Measurements from ENCODE around the gene FRAS1. TPM values are rescaled to one million over a fixed set of nuclear protein-coding genes. Genes with fewer than 3 reads are reported as not detected.

The FRAS1 gene
- total RNA-seq, 1 experiment from 2014 or later, result 0.23 TPM

GRCh38 chr4:78534286-78534955, 477.3 kb downstream of the FRAS1 start:
- POLR2A ChIA-PET, result no interaction called here
- DNase-seq (ENCODE audit: low read depth, low spot score), result no peak
- no peak for ATAC-seq
- Histone ChIP-seq H3K27me3 (ENCODE audit: control insufficient read depth, insufficient read depth, low read length) (no peaks in the 10 kb centered on the region), H3K4me1 (ENCODE audit: control insufficient read depth, insufficient read depth, low read length) (no peaks in the 10 kb centered on the region), H3K9me3 (ENCODE audit: control insufficient read depth, insufficient read depth, low read depth, low read length) (no peaks in the 10 kb centered on the region), H3K4me3 (ENCODE audit: low read depth in 2 of 2, low read length in 2 of 2) (no peak overlapping the region), H3K36me3 (ENCODE audit: control insufficient read depth, insufficient read depth, low read length) (no peaks in the 10 kb centered on the region), H3K27ac (ENCODE audit: low read length) (no peak overlapping the region)
- CTCF ChIA-PET, result no interaction called here
- in situ Hi-C loops (cut with HindIII; ENCODE audit: low pct_unique_long_range_greater_than_20kb, low sequenced_read_pairs), result no loop called here
- TF ChIP-seq, protein P1, sequence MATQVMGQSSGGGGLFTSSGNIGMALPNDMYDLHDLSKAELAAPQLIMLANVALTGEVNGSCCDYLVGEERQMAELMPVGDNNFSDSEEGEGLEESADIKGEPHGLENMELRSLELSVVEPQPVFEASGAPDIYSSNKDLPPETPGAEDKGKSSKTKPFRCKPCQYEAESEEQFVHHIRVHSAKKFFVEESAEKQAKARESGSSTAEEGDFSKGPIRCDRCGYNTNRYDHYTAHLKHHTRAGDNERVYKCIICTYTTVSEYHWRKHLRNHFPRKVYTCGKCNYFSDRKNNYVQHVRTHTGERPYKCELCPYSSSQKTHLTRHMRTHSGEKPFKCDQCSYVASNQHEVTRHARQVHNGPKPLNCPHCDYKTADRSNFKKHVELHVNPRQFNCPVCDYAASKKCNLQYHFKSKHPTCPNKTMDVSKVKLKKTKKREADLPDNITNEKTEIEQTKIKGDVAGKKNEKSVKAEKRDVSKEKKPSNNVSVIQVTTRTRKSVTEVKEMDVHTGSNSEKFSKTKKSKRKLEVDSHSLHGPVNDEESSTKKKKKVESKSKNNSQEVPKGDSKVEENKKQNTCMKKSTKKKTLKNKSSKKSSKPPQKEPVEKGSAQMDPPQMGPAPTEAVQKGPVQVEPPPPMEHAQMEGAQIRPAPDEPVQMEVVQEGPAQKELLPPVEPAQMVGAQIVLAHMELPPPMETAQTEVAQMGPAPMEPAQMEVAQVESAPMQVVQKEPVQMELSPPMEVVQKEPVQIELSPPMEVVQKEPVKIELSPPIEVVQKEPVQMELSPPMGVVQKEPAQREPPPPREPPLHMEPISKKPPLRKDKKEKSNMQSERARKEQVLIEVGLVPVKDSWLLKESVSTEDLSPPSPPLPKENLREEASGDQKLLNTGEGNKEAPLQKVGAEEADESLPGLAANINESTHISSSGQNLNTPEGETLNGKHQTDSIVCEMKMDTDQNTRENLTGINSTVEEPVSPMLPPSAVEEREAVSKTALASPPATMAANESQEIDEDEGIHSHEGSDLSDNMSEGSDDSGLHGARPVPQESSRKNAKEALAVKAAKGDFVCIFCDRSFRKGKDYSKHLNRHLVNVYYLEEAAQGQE (IDR thresholded peaks at IDR 0.05; ENCODE audit: insufficient read depth in 1 of 2, low read depth in 2 of 2, low read length in 1 of 2), result no peak
- no peak for TF ChIP-seq TCF7L2 (IDR thresholded peaks at IDR 0.05; ENCODE audit: low read depth, low read length)
- TF ChIP-seq CTCF (IDR thresholded peaks at IDR 0.05), result no peak
- TF ChIP-seq SIN3A (IDR thresholded peaks at IDR 0.05; ENCODE audit: borderline replicate concordance, insufficient read depth, low read depth, low read length), result no peak
- TF ChIP-seq POLR2AphosphoS5 (IDR thresholded peaks at IDR 0.05; ENCODE audit: low read depth, low read length), result no peak
- BruUV-seq (replicated peaks), result no TSS peak
- intact Hi-C loops (cut with micrococcal nuclease; ENCODE audit: unreplicated experiment), result no loop called here

- intact Hi-C loops (cut with micrococcal nuclease; ENCODE audit: unreplicated experiment), result no loop called here
These were observed 485.2 kb downstream of the FRAS1 start for GRCh38 chr4:78542373-78542772.

More at GRCh38 chr4:78542373-78542772, 485.2 kb downstream of the FRAS1 start:
- DNase-seq (ENCODE audit: low read depth, low spot score), result no peak
- no TSS peak for BruUV-seq (replicated peaks)
- CTCF ChIA-PET, result no interaction called here
- POLR2A ChIA-PET, result no interaction called here
- H3K36me3 ChIP-seq (ENCODE audit: control insufficient read depth, insufficient read depth, low read length), result no peaks in the 10 kb centered on the region
- H3K9me3 ChIP-seq (ENCODE audit: control insufficient read depth, insufficient read depth, low read depth, low read length), result no peaks in the 10 kb centered on the region
- no peak for ATAC-seq
- TF ChIP-seq TCF7L2 (IDR thresholded peaks at IDR 0.05; ENCODE audit: low read depth, low read length) (no peak), POLR2AphosphoS5 (IDR thresholded peaks at IDR 0.05; ENCODE audit: low read depth, low read length) (no peak), CTCF (IDR thresholded peaks at IDR 0.05) (no peak), SIN3A (IDR thresholded peaks at IDR 0.05; ENCODE audit: borderline replicate concordance, insufficient read depth, low read depth, low read length) (no peak)
- TF ChIP-seq, protein P1 (IDR thresholded peaks at IDR 0.05; ENCODE audit: insufficient read depth in 1 of 2, low read depth in 2 of 2, low read length in 1 of 2), result no peak
- no peaks in the 10 kb centered on the region for H3K27me3 ChIP-seq (ENCODE audit: control insufficient read depth, insufficient read depth, low read length)
- no peak overlapping the region for H3K4me3 ChIP-seq (ENCODE audit: low read depth in 2 of 2, low read length in 2 of 2)
- no peaks in the 10 kb centered on the region for H3K4me1 ChIP-seq (ENCODE audit: control insufficient read depth, insufficient read depth, low read length)
- in situ Hi-C loops (cut with HindIII; ENCODE audit: low pct_unique_long_range_greater_than_20kb, low sequenced_read_pairs), result no loop called here
- no peak overlapping the region for H3K27ac ChIP-seq (ENCODE audit: low read length)

Measured in Panc1 (cell line).